Trophoblast cell (in vitro differentiated cells and primary cell): ENCODE measurements around the gene PIGV.
A peak's percentile ranks its signal among the peaks of the same experiment; 100 is the strongest.

ENCODE experiments used
- DNase-seq, 2 donors: peaks; one replicate each; pipeline ENCODE4 v3.0.0-alpha.2; 2016
- H2AFZ ChIP-seq: 2 replicates; pipeline ENCODE4 v1.6.1; 2013; ENCODE audit warnings: low read length, moderate library complexity, mild to moderate bottlenecking; ENCODE audit not compliant: insufficient read depth, poor library complexity
- H2AK5ac ChIP-seq: 2 replicates; pipeline ENCODE4 v1.6.1; 2013; ENCODE audit warnings: mild to moderate bottlenecking, low read length
- H2BK120ac ChIP-seq: 2 replicates; pipeline ENCODE4 v1.6.1; 2013; ENCODE audit warnings: low read length, mild to moderate bottlenecking, moderate library complexity; ENCODE audit not compliant: insufficient read depth, poor library complexity
- H2BK12ac ChIP-seq: 2 replicates; pipeline ENCODE4 v1.6.1; 2013; ENCODE audit warnings: mild to moderate bottlenecking, low read length, moderate library complexity
- H2BK5ac ChIP-seq: 2 replicates; pipeline ENCODE4 v1.6.1; 2013; ENCODE audit warnings: low read length, low read depth, moderate library complexity, mild to moderate bottlenecking; ENCODE audit not compliant: poor library complexity
- H3K14ac ChIP-seq: 2 replicates; pipeline ENCODE4 v1.6.1; 2013; ENCODE audit warnings: mild to moderate bottlenecking, low read length
- H3K18ac ChIP-seq: 2 replicates; pipeline ENCODE4 v1.6.1; 2013; ENCODE audit warnings: mild to moderate bottlenecking, low read length
- H3K23ac ChIP-seq: 2 replicates; pipeline ENCODE4 v1.6.1; 2013; ENCODE audit warnings: low read length
- H3K27ac ChIP-seq: 2 replicates; pipeline ENCODE4 v1.5.1; 2013; ENCODE audit warnings: low read depth, mild to moderate bottlenecking, inconsistent platforms, low read length, moderate library complexity
- H3K27me3 ChIP-seq: 2 replicates; pipeline ENCODE4 v1.6.1; 2013; ENCODE audit warnings: inconsistent platforms, mild to moderate bottlenecking, low read length, moderate library complexity; ENCODE audit not compliant: insufficient read depth
- H3K36me3 ChIP-seq, 2 experiments: 1 replicate in 1 of 2; 2 replicates in 1 of 2; pipeline ENCODE4 v1.6.1; 2013; ENCODE audit warnings: low read length in 2 of 2, mild to moderate bottlenecking in 2 of 2, moderate library complexity in 1 of 2; ENCODE audit not compliant: insufficient read depth in 2 of 2, control insufficient read depth in 1 of 2
- H3K4ac ChIP-seq: 2 replicates; pipeline ENCODE4 v1.6.1; 2013; ENCODE audit warnings: low read depth, mild to moderate bottlenecking, low read length, moderate library complexity
- H3K4me1 ChIP-seq, 2 experiments: 1 replicate in 1 of 2; 2 replicates in 1 of 2; pipeline ENCODE4 v1.6.1; 2013; ENCODE audit warnings: low read length in 2 of 2, mild to moderate bottlenecking in 2 of 2, moderate library complexity in 1 of 2; ENCODE audit not compliant: insufficient read depth in 2 of 2, control insufficient read depth in 1 of 2
- H3K4me2 ChIP-seq: 2 replicates; pipeline ENCODE4 v1.6.1; 2013; ENCODE audit warnings: inconsistent platforms, mild to moderate bottlenecking, low read length, moderate library complexity
- H3K4me3 ChIP-seq: 2 replicates; pipeline ENCODE4 v1.5.1; 2013; ENCODE audit warnings: mild to moderate bottlenecking, low read depth, low read length, inconsistent platforms
- H3K79me1 ChIP-seq: one replicate; pipeline ENCODE4 v1.6.1; 2013; ENCODE audit warnings: low read length
- H3K79me2 ChIP-seq: 2 replicates; pipeline ENCODE4 v1.6.1; 2013; ENCODE audit warnings: low read length, mild to moderate bottlenecking; ENCODE audit not compliant: control insufficient read depth, insufficient read depth, poor library complexity
- H3K9ac ChIP-seq: 2 replicates; pipeline ENCODE4 v1.6.1; 2013; ENCODE audit warnings: mild to moderate bottlenecking, low read length
- H3K9me3 ChIP-seq: 2 replicates; pipeline ENCODE4 v1.6.1; 2013; ENCODE audit warnings: low read depth, mild to moderate bottlenecking, control low read depth, inconsistent platforms, low read length; ENCODE audit not compliant: insufficient read depth
- H4K12ac ChIP-seq: 2 replicates; pipeline ENCODE4 v1.6.1; 2013; ENCODE audit warnings: low read depth, mild to moderate bottlenecking, low read length, moderate library complexity
- H4K8ac ChIP-seq: 2 replicates; pipeline ENCODE4 v1.6.1; 2013; ENCODE audit warnings: low read depth, mild to moderate bottlenecking, low read length, moderate library complexity
- H4K91ac ChIP-seq: one replicate; pipeline ENCODE4 v1.6.1; 2013; ENCODE audit warnings: low read depth, mild to moderate bottlenecking, low read length, moderate library complexity
- WGBS: extraction: QIAGEN DNeasy Blood & Tissue Kit; methylation state at CpG from one replicate; pipeline ENCODE4 v1.1.7; 2013; ENCODE audit warnings: missing lambda C conversion rate; ENCODE audit not compliant: insufficient read length, insufficient coverage; ENCODE audit errors: extremely low coverage; 5-methylcytosine and 5-hydroxymethylcytosine counted together

Gene PIGV

GRCh38 chr1:26811708-26812107 lies 24.0 kb downstream of the PIGV start:
- Histone ChIP-seq H3K23ac (no peak overlapping the region), H3K4me3 (no peak overlapping the region), H3K27me3 (no peaks in the 10 kb centered on the region)

GRCh38 chr1:26814377-26814776 lies 26.6 kb downstream of the PIGV start:
- Histone ChIP-seq H3K23ac (no peak overlapping the region), H3K18ac (no peak overlapping the region), H3K9ac (no peak overlapping the region), H3K4me2 (no peak overlapping the region), H3K79me1 (no peaks in the 10 kb centered on the region), H3K79me2 (no peaks in the 10 kb centered on the region), H3K4me3 (no peak overlapping the region), H2BK120ac (no peak overlapping the region), H3K27me3 (no peaks in the 10 kb centered on the region), H2BK5ac (no peak overlapping the region), H4K91ac (no peak overlapping the region), H3K9me3 (no peaks in the 10 kb centered on the region), H2AK5ac (no peak overlapping the region), H3K14ac (no peak overlapping the region), H3K27ac (no peak overlapping the region), H2AFZ (no peak overlapping the region), H4K12ac (no peak overlapping the region), H4K8ac (no peak overlapping the region), H3K4me1 (no peaks in the 10 kb centered on the region), H3K4ac (no peak overlapping the region), H3K36me3 (no peaks in the 10 kb centered on the region), H2BK12ac (no peak overlapping the region)
- WGBS: no CpG with 5 or more reads among the region's 2 CpGs
- DNase-seq: no peak

More at GRCh38 chr1:26811708-26812107, 24.0 kb downstream of the PIGV start:
- Histone ChIP-seq H4K8ac (no peak overlapping the region), H4K12ac (no peak overlapping the region), H3K36me3 (no peaks in the 10 kb centered on the region), H2BK5ac (no peak overlapping the region), H3K9ac (no peak overlapping the region), H3K4ac (no peak overlapping the region), H3K4me2 (no peak overlapping the region), H2BK12ac (no peak overlapping the region), H3K14ac (no peak overlapping the region), H2AFZ (no peak overlapping the region), H3K79me1 (no peaks in the 10 kb centered on the region), H2BK120ac (no peak overlapping the region), H3K4me1 (no peaks in the 10 kb centered on the region), H3K18ac (no peak overlapping the region), H4K91ac (no peak overlapping the region), H2AK5ac (no peak overlapping the region), H3K27ac (no peak overlapping the region), H3K79me2 (no peaks in the 10 kb centered on the region), H3K9me3 (no peaks in the 10 kb centered on the region)
- DNase-seq: peak in 1 of 2 donors; percentile 19

- Histone ChIP-seq H3K79me1 (no peaks in the 10 kb centered on the region), H2BK12ac (no peak overlapping the region), H2BK5ac (no peak overlapping the region), H4K8ac (no peak overlapping the region), H3K9me3 (no peaks in the 10 kb centered on the region), H2BK120ac (no peak overlapping the region), H3K14ac (no peak overlapping the region), H2AFZ (no peak overlapping the region), H3K9ac (no peak overlapping the region), H3K79me2 (no peaks in the 10 kb centered on the region), H2AK5ac (no peak overlapping the region), H3K4me2 (no peak overlapping the region), H4K12ac (no peak overlapping the region), H3K4ac (no peak overlapping the region), H3K18ac (no peak overlapping the region), H3K27ac (no peak overlapping the region), H3K4me1 (no peaks in the 10 kb centered on the region), H3K36me3 (no peaks in the 10 kb centered on the region), H4K91ac (no peak overlapping the region), H3K27me3 (no peaks in the 10 kb centered on the region), H3K23ac (no peak overlapping the region), H3K4me3 (no peak overlapping the region)
- WGBS: no CpG with 5 or more reads among the region's 3 CpGs
- no peak for DNase-seq
Measured at GRCh38 chr1:26814893-26815292, 27.1 kb downstream of the PIGV start.

- Histone ChIP-seq H4K12ac (no peak overlapping the region), H2AK5ac (no peak overlapping the region), H2BK5ac (no peak overlapping the region), H3K36me3 (no peaks in the 10 kb centered on the region), H2BK120ac (no peak overlapping the region), H4K8ac (no peak overlapping the region), H3K4me3 (no peak overlapping the region), H2BK12ac (no peak overlapping the region), H3K23ac (no peak overlapping the region), H3K79me2 (no peaks in the 10 kb centered on the region), H3K79me1 (peaks cover 2% of the 10 kb centered on the region), H4K91ac (no peak overlapping the region), H3K4me1 (peaks cover 8 to 9% of the 10 kb centered on the region in 2 experiments), H3K4ac (no peak overlapping the region), H3K27ac (no peak overlapping the region), H3K14ac (no peak overlapping the region), H3K18ac (no peak overlapping the region), H3K9ac (no peak overlapping the region), H3K9me3 (no peaks in the 10 kb centered on the region), H2AFZ (no peak overlapping the region), H3K27me3 (no peaks in the 10 kb centered on the region), H3K4me2 (no peak overlapping the region)
- DNase-seq: peak in 1 of 2 donors; percentile 14
- no CpG with 5 or more reads among the region's 4 CpGs for whole genome bisulfite sequencing
Measured at GRCh38 chr1:26820784-26821269, 33.1 kb downstream of the PIGV start.
